ENCODE results near the gene COLEC11. TPM values are rescaled to one million over a fixed set of nuclear protein-coding genes. Genes with fewer than 3 reads are reported as not detected.
"Not testable (repeated sequence)": the region's sequence is repeated elsewhere in the genome, so short reads cannot be mapped to it uniquely, and the experiment has no call there.

The COLEC11 gene
- total and polyA plus RNA-seq, 2 of the 13 experiments (the other 11 are each of a cell fraction or from before 2014, with no cell fraction given) = 1.5 to 3.0 TPM

DNA sequence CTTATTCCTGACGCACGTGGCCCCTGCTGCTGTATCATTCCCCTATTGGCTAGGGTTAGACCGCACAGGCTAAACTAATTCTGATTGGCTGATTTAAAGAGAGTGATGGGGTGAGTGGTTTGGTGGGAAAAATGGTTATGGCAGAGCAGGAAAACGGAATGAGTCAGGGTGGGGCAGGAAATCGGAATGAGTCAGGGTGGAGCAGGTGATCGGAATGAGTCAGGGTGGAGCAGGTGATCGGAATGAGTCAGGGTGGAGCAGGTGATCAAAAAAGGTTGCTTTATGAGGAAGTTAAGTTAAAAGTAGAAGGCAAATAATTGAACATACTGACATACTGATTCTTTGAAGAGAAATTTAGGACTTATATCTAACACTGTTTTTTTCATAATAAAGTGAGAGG, 65.7 kb downstream of the COLEC11 start:
- H3K4me1 ChIP-seq (ENCODE audit: insufficient read depth, low read length) = peaks cover 64% of the 10 kb centered on the region
- H3K9me3 ChIP-seq (ENCODE audit: low read length); H2AFZ ChIP-seq (ENCODE audit: low read length); H4K20me1 ChIP-seq (ENCODE audit: insufficient read depth, low read length); in situ Hi-C loops (cut with HindIII; ENCODE audit: extremely low pct_ligation_motif_present, low pct_unique_long_range_greater_than_20kb); DNase-seq (ENCODE audit: low spot score); H3K27me3 ChIP-seq (ENCODE audit: control insufficient read depth in 1 of 2, insufficient read depth in 2 of 2, low read length in 2 of 2); BruUV-seq (replicated peaks); H3K9ac ChIP-seq (ENCODE audit: insufficient read depth, low read depth, low read length); H3K36me3 ChIP-seq (replicated peaks in 1 of 2; ENCODE audit: control insufficient read depth in 1 of 2, insufficient read depth in 2 of 2, low read length in 2 of 2); FAIRE-seq; ATAC-seq; CTCF ChIA-PET (ENCODE audit: low intra/inter-chr PET ratio, low total read pairs); H3K27ac ChIP-seq (ENCODE audit: extremely low read length, insufficient read depth, low read length); H3K79me2 ChIP-seq (ENCODE audit: insufficient read depth, low read length); H3K4me2 ChIP-seq (ENCODE audit: low read depth, low read length); intact Hi-C loops (cut with micrococcal nuclease; ENCODE audit: unreplicated experiment); H3K4me3 ChIP-seq (replicated peaks in 1 of 3; ENCODE audit: insufficient read depth in 1 of 3, low read depth in 2 of 3, low read length in 3 of 3); POLR2A ChIA-PET: not testable (repeated sequence)
- whole genome bisulfite sequencing (ENCODE audit: low lambda C conversion rate) = 68% methylated on average over 7 of the region's 7 CpGs
- TF ChIP-seq HOMEZ (CRISPR knock-in tag; IDR thresholded peaks at IDR 0.05; ENCODE audit: low read depth) (peak; percentile 86; the same call in 1 of the 2 replicates), FOSL2 (CRISPR knock-in tag; IDR thresholded peaks at IDR 0.05) (peak; percentile 55)

DNA sequence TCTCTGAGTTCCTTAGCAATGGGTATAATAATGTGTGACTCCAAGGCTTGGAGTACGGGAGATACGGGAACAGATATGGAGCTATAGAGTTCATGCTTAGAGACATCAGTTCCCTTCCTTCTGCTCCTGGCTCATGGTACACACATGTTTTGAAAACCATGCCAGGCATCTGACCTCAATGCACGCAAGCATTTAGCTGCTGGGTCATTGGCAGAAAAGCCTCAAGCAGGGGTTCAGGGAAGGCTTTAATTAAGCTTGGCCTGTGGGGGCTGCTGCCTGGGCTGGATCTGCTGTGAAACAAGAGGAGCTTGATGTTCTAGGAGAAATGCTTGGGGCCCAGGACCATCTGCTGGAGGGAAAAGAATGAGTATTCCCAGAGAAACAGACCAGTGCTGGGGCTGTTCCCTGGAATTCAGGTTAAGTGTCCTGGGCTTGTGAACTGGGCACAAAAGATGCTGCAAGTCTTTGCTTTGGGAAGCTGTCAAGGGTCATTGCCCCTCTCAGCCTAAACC, 66.3 kb downstream of the COLEC11 start:
- TF ChIP-seq ZNF670 (CRISPR knock-in tag; IDR thresholded peaks at IDR 0.05; ENCODE audit: borderline replicate concordance) (no peak), NFKB2 (CRISPR knock-in tag; IDR thresholded peaks at IDR 0.05; ENCODE audit: borderline replicate concordance) (no peak), MXD4 (CRISPR knock-in tag; IDR thresholded peaks at IDR 0.05) (no peak), SSRP1 (CRISPR knock-in tag; IDR thresholded peaks at IDR 0.05) (no peak)
- Histone ChIP-seq H3K4me3 (replicated peaks in 1 of 3; ENCODE audit: insufficient read depth in 1 of 3, low read depth in 2 of 3, low read length in 3 of 3) (no peak overlapping the region), H3K4me1 (ENCODE audit: insufficient read depth, low read length) (peaks cover 64% of the 10 kb centered on the region), H3K4me2 (ENCODE audit: low read depth, low read length) (no peak overlapping the region), H4K20me1 (ENCODE audit: insufficient read depth, low read length) (no peaks in the 10 kb centered on the region), H3K9me3 (ENCODE audit: low read length) (no peaks in the 10 kb centered on the region), H3K27ac (ENCODE audit: extremely low read length, insufficient read depth, low read length) (no peak overlapping the region), H3K36me3 (replicated peaks in 1 of 2; ENCODE audit: control insufficient read depth in 1 of 2, insufficient read depth in 2 of 2, low read length in 2 of 2) (no peaks in the 10 kb centered on the region), H3K79me2 (ENCODE audit: insufficient read depth, low read length) (no peaks in the 10 kb centered on the region), H3K27me3 (ENCODE audit: control insufficient read depth in 1 of 2, insufficient read depth in 2 of 2, low read length in 2 of 2) (peaks cover 0 to 8% of the 10 kb centered on the region in 2 experiments; a peak in 2 of 5 replicates), H2AFZ (ENCODE audit: low read length) (no peak overlapping the region), H3K9ac (ENCODE audit: insufficient read depth, low read depth, low read length) (no peak overlapping the region)
- no peak for DNase-seq (ENCODE audit: low spot score)
- ChIA-PET CTCF (ENCODE audit: low intra/inter-chr PET ratio, low total read pairs) (no interaction called here), POLR2A (no interaction called here)
- no peak for FAIRE-seq
- in situ Hi-C loops (cut with HindIII; ENCODE audit: extremely low pct_ligation_motif_present, low pct_unique_long_range_greater_than_20kb) = no loop called here
- 68% methylated on average over 3 of the region's 3 CpGs for WGBS (ENCODE audit: low lambda C conversion rate)
- no peak for ATAC-seq
- intact Hi-C loops (cut with micrococcal nuclease; ENCODE audit: unreplicated experiment) = no loop called here
- no TSS peak for BruUV-seq (replicated peaks)
